ENCODE data around the gene MTUS2. TPM values are rescaled to one million over a fixed set of nuclear protein-coding genes. Genes with fewer than 3 reads are reported as not detected.

MTUS2 gene
- total RNA-seq, 1 experiment from 2014 or later, result 1.7 TPM

DNA sequence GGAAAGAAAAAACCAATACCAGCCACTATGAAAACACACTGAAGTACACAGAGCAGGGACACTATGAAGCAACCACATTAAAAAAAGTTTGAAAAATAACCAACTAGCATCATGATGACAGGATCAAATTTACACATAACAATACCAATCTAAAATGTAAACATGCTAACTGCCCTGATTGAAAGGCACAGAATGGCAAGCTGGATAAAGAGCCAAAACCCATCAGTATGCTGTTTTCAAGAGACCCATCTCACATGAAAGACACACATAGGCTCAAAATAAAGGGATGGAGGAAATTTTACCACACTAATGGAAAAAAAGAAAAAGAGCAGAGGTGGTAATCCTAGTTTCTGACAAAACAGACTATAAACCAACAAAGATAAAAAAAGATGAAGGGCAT lies 484.0 kb downstream of the MTUS2 start:
- Mint-ChIP-seq H3K27ac (ENCODE audit: unreplicated experiment) (no peak overlapping the region), H3K27me3 (ENCODE audit: insufficient read depth, unreplicated experiment) (no peaks in the 10 kb centered on the region), H3K9me3 (ENCODE audit: unreplicated experiment) (peaks cover 21% of the 10 kb centered on the region), H3K36me3 (ENCODE audit: insufficient read depth, unreplicated experiment) (no peaks in the 10 kb centered on the region), H3K4me3 (ENCODE audit: unreplicated experiment) (no peak overlapping the region), H3K4me1 (ENCODE audit: low read depth, unreplicated experiment) (no peaks in the 10 kb centered on the region)
- TF ChIP-seq, protein P1, sequence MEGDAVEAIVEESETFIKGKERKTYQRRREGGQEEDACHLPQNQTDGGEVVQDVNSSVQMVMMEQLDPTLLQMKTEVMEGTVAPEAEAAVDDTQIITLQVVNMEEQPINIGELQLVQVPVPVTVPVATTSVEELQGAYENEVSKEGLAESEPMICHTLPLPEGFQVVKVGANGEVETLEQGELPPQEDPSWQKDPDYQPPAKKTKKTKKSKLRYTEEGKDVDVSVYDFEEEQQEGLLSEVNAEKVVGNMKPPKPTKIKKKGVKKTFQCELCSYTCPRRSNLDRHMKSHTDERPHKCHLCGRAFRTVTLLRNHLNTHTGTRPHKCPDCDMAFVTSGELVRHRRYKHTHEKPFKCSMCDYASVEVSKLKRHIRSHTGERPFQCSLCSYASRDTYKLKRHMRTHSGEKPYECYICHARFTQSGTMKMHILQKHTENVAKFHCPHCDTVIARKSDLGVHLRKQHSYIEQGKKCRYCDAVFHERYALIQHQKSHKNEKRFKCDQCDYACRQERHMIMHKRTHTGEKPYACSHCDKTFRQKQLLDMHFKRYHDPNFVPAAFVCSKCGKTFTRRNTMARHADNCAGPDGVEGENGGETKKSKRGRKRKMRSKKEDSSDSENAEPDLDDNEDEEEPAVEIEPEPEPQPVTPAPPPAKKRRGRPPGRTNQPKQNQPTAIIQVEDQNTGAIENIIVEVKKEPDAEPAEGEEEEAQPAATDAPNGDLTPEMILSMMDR (IDR thresholded peaks at IDR 0.05; ENCODE audit: insufficient read depth in 1 of 2, low read depth in 1 of 2, low read length in 1 of 2, severe bottlenecking in 1 of 2, unreplicated experiment in 1 of 2), result no peak
- Histone ChIP-seq H3K4me3 (ENCODE audit: low read depth, low read length) (no peak overlapping the region), H3K4me1 (no peaks in the 10 kb centered on the region), H3K9me3 (peaks cover 6% of the 10 kb centered on the region), H3K36me3 (ENCODE audit: control insufficient read depth, insufficient read depth, low read length) (no peaks in the 10 kb centered on the region), H3K27me3 (replicated peaks; ENCODE audit: control insufficient read depth, insufficient read depth, low read length) (no peaks in the 10 kb centered on the region)
- DNase-seq, result no peak
- intact Hi-C loops (cut with micrococcal nuclease; ENCODE audit: unreplicated experiment), result no loop called here
- BruUV-seq (replicated peaks), result no TSS peak
- POLR2A ChIA-PET, result no interaction called here
- CTCF ChIA-PET, result no interaction called here

DNA sequence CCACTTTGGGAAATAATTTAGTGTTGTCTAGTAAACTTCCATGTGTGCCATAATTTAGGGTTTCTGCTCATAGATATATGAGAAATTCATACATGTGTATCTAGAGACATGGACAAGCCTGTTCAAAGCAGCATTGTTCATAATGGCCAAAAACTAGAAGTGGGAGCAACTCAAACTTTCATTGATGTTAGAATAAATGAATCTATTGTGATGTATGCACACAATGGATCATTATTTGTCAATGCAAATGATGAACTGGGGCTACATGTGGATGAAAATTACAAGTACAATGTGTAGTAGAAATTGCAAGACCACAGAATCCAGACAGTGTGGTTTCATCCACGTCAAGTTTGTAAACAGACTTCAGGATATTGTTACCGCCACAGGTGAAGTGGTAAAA lies 490.7 kb downstream of the MTUS2 start:
- intact Hi-C loops (cut with micrococcal nuclease; ENCODE audit: unreplicated experiment), result no loop called here
- Histone ChIP-seq H3K9me3 (peaks cover 3% of the 10 kb centered on the region), H3K36me3 (ENCODE audit: control insufficient read depth, insufficient read depth, low read length) (no peaks in the 10 kb centered on the region), H3K27me3 (replicated peaks; ENCODE audit: control insufficient read depth, insufficient read depth, low read length) (no peaks in the 10 kb centered on the region), H3K4me1 (peaks cover 5% of the 10 kb centered on the region; the same call in 1 of the 2 replicates), H3K4me3 (ENCODE audit: low read depth, low read length) (no peak overlapping the region)
- Mint-ChIP-seq H3K4me1 (ENCODE audit: low read depth, unreplicated experiment) (no peaks in the 10 kb centered on the region), H3K27ac (ENCODE audit: unreplicated experiment) (no peak overlapping the region), H3K4me3 (ENCODE audit: unreplicated experiment) (no peak overlapping the region), H3K36me3 (ENCODE audit: insufficient read depth, unreplicated experiment) (no peaks in the 10 kb centered on the region), H3K27me3 (ENCODE audit: insufficient read depth, unreplicated experiment) (no peaks in the 10 kb centered on the region), H3K9me3 (ENCODE audit: unreplicated experiment) (no peaks in the 10 kb centered on the region)
- DNase-seq, result no peak
- TF ChIP-seq, protein P1 (IDR thresholded peaks at IDR 0.05; ENCODE audit: insufficient read depth in 1 of 2, low read depth in 1 of 2, low read length in 1 of 2, severe bottlenecking in 1 of 2, unreplicated experiment in 1 of 2), result no peak
- POLR2A ChIA-PET, result no interaction called here
- no TSS peak for BruUV-seq (replicated peaks)
- CTCF ChIA-PET, result no interaction called here

DNA sequence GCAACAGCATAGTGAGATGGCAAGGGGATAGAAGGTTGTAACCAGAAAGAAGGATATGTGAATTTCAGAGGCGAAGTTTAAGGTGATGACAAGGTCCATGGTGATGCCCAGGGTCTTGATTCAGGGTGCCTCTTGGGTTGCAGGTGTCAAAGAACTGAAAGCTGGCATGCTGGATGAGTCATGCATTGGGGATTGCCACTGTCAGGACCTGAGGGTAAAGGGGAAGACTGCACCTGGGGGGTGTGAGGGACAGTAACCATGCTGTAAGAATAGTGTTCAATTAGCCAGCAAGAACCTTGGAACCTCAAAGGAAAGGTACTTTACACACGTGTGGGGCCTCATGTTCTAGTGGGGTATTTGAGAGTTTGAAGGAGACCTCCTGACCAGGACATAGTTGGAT lies 495.7 kb downstream of the MTUS2 start:
- no peak for DNase-seq
- Histone ChIP-seq H3K36me3 (ENCODE audit: control insufficient read depth, insufficient read depth, low read length) (no peaks in the 10 kb centered on the region), H3K4me3 (ENCODE audit: low read depth, low read length) (no peak overlapping the region), H3K4me1 (peaks cover 5% of the 10 kb centered on the region; the same call in 1 of the 2 replicates), H3K27me3 (replicated peaks; ENCODE audit: control insufficient read depth, insufficient read depth, low read length) (no peaks in the 10 kb centered on the region), H3K9me3 (no peaks in the 10 kb centered on the region; the same call in 1 of the 2 replicates)
- Mint-ChIP-seq H3K27me3 (ENCODE audit: insufficient read depth, unreplicated experiment) (peaks cover 3% of the 10 kb centered on the region), H3K36me3 (ENCODE audit: insufficient read depth, unreplicated experiment) (no peaks in the 10 kb centered on the region), H3K9me3 (ENCODE audit: unreplicated experiment) (no peaks in the 10 kb centered on the region), H3K4me3 (ENCODE audit: unreplicated experiment) (no peak overlapping the region), H3K27ac (ENCODE audit: unreplicated experiment) (no peak overlapping the region), H3K4me1 (ENCODE audit: low read depth, unreplicated experiment) (no peaks in the 10 kb centered on the region)
- no TSS peak for BruUV-seq (replicated peaks)
- ChIA-PET POLR2A (no interaction called here), CTCF (no interaction called here)
- TF ChIP-seq, protein P1 (IDR thresholded peaks at IDR 0.05; ENCODE audit: insufficient read depth in 1 of 2, low read depth in 1 of 2, low read length in 1 of 2, severe bottlenecking in 1 of 2, unreplicated experiment in 1 of 2), result no peak
- intact Hi-C loops (cut with micrococcal nuclease; ENCODE audit: unreplicated experiment), result no loop called here
